ENCODE data around the gene NUDT8.
A peak's percentile ranks its signal among the peaks of the same experiment; 100 is the strongest.
"Not testable (repeated sequence)": the region's sequence is repeated elsewhere in the genome, so short reads cannot be mapped to it uniquely, and the experiment has no call there.

The NUDT8 gene

DNA sequence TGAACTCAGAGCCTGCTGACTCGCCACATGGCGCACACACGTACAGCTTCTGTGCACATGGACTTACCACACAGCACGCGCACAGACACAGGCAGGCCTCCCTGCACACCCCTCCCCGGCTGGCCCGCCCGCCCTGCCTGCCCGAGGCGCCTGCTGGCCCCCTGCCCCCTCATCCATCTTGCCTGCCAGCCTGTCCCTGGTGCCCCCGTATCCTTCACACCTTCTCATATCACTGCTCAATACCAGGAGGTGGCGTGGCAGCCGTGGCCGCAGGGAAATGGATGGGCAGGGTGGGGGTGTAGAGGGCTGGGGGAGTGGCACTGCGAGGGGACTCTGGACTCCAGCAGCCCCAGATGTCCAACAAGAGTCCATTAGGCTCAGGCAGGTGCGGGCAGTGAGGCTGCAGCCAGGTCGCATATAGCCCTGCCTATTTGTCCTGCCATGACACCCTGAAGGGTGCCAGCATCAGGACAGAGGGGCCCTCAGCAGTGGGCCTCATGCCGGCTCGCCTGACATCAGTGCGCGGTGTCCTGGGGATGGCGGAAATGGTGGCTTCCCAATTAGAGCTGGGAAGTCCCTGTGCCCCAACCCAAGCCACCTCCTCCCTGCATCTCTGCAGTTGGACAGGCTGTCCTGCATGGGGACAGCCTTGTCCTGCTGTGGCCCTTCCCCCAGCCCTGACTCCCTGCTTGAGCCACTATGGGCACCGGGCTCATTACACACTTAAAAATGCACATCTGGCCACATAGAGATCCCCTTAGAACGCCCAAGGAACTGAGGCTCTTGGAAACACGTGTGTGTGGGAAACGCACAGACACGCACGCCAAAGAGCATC lies 11.8 kb upstream of the NUDT8 start:
- no peak for DNase-seq

DNA sequence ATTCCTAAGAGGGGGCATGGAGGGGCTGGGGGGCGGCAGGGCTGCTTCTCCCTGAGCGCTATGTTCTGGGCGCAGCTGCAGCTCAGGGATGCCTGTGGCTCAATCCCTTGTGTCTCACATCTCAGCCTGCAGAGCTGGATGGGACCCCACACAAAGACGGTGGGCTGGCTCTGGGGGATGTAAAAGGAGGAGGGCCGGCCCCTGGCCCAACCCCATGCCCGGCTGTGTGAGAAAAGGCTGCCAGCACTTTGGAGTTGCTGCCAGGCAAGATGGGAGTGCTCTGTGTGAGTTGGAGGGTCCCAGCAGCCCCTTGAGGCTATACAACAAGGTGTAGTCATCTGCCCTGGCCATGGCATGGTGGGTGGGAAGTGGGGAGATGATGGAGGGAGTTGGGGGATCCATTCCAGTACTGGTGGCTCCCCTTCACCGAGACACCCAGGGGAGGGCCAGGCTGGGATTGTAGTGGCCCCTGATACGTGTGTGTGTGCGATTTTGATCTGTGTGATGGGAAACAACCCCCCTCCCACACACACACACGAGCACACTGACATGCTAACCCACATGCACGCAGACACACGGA lies 11.1 kb upstream of the NUDT8 start:
- DNase-seq, result no peak

DNA sequence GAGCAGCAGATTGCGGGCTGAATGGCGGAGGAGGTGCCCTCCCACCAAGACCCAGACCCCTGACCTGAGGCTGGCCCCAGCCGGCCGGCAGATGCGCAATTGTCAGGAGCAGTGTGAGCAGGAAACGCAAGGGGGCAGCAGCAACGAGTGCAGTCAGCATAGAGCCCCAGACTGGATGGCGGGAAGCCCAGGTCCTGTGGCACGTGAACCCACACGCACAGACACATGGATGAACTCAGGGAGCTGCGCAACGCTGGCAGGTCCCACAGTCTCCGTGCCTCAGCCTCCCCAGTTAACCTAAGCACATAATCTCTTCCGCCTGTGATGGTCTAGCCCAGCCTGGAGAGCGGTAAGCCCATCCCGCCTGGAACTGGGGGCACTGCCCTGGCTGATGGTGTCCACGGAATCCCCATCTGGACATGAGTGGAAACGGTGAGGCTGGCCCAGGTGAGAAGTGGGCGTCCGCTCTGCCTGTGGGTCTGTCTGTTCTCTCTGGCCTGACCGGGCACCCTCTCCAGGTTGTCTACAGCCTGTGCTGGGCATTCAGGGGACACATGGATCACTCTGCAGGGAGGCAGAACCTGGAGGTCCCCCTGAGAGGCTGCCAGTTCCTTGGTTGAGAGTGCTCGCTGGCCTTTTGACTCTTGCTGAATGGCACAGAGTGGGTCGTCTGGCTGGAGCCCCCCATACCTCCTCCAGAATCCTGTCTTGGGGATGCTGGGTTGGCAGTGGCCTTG lies 10.5 kb upstream of the NUDT8 start:
- DNase-seq, result peak; percentile 60

DNA sequence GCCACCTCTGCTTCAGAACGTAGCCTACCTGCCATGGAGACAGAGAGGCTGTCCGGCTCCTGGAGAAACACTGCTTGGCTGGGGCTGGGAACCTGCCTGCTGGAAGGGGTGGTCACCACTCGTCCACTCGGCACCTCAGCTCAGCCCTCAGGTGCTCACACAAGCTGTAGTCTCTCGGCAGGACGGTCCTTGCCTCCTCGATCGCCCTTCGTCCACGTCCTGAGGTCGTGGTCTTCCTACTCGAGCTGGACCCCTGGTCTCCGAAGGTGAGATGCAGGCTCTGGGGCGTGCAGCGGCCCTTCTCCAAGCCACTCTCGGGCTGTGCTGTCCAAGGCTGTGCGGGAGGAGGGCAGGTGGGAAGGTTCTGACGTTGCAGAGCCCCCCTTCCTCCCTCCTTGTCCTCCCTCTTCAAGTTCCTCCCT lies 9.7 kb upstream of the NUDT8 start, which contains the start of gene TBX10:
TBX10 (minus strand) TSS at position 326 of the 422 bp plus-strand sequence; CDS start at position 35, 291 bp downstream.
- no peak for DNase-seq

DNA sequence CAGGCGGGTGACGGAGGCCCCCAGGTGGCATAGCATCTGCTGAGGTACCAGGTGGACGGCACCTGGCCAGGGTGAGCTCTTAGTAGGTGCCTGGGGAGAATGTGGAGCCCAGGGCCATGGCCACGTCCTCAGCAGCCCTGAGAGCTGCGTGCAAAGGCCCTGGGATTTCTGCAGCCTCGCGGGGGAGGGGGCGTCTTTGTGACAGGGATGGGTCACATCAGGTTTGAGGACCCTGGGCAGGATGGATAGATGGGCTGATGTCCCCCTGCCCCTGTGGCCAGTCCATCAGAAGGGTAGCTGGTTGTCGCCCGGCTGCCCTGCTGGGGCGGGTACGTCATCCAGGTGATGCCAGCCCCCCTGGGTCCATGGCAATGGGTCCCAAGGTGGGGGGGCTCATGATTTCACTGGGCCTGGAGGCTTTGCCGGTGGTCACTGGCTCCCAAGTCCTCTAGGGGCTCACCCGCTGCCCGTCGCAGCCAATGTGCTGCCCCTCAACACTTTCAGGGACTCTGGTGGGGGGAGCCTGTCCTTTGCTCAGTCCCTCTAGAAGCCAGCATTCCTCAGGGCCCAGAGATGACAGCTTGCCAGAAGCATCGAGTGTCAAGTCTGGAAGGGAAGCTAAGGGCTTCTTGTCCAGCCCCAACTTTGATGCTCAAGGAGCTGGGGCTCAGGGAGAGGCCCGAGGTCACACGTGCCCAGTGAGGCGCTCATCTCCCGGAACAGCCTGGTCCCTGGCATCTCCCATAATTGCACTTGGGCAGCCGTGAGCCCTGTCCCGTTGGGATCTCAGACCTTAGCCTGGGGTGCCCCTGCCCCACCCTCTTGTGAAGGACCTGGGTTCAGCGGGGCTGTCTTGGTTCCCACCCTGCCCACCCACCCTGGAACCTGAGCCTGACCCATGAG lies 9.0 kb upstream of the NUDT8 start:
- DNase-seq, result no peak

DNA sequence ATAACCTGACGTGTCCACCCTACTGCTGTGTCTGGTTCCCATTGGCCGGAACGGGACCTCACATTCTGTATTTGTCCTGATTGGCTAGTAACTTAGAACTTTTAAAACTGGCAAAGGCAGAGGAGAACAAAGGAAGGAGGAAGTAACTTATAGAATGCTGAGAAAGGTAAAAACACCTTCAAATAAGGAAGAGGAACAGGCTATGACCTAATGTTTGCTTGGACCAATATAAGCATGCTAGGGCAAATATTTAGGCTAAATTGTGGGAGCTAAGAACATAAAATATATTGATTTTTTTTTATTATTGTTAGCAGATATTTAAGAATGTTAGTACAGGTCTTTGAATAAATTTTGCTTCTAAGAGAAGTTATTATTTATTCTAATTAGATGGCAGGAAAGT lies 7.7 kb upstream of the NUDT8 start:
- DNase-seq, result not testable (repeated sequence)

DNA sequence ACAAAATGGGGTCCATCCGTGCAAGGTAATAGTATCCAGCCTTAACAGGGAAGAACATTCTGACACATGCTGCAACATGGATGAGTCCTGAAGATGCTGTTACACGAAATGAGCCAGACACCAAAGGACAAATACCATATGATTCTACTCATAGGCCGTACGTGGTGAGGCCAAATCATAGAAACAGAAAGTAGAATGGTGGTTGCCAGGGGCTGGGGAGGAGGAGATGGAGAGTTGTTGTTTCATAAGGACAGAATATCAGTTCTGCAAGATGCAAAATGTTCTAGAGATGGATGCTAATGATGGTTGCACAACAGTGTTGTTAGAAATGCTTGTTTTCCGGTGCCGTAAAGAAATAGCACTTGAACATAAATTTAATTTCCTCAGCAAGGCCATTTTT lies 7.2 kb upstream of the NUDT8 start:
- no peak for DNase-seq

DNA sequence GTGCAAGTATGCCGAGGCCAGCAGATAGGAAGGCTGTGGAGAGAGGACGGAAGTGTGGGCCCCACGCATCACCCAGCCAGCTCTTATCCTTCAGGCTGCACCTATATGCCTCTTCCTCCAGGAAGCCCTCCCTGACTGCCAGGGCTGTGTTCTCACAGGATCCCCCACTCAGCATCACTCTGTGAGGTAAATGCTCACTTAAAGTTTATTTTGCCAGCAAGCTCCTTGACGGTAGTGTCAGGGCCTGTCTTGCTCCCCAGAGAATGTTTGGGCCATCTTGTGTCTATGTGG lies 5.4 kb upstream of the NUDT8 start:
- no peak for DNase-seq

DNA sequence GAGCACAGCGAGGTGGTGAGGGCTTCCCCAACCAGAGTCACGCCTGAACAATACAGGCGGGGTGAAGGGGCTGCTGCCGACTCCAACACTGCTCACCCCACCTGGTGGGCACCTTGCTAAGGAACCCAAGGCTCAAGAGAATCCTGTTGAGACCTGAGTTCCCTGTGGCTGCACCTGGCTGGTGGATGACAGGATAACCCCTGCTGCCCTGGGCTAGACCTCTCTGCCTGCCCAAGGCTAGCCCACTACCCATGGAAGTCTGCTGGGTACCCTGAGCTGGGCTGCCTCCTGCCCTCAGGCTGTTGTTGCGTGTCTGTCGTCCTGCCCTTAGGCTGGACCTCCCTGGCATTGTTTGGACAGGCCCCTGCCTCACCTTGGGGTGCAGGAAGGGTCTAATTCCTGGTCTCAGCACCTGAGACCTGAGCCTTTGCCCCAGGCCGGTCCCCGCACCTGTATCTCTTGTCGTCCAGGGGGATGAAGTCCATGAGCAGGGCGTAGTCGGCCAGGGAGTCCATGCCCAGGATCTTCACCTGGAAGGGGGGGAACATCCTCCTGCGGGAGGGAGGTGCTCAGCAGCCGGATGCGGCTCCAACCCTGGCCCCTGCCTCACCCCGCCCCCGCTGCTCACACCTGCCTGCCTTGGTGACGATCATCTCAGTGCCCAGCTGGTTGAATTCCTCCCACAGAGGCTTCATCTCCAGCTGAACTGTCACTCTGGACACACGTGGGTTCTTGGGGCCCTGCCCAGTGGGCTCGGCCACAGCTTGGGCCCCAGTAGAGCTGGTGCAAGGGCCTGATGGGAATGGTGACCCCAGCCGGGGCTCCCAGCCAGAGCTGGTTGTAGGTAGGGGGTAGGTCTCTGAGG lies 4.9 kb upstream of the NUDT8 start:
- DNase-seq, result no peak

DNA sequence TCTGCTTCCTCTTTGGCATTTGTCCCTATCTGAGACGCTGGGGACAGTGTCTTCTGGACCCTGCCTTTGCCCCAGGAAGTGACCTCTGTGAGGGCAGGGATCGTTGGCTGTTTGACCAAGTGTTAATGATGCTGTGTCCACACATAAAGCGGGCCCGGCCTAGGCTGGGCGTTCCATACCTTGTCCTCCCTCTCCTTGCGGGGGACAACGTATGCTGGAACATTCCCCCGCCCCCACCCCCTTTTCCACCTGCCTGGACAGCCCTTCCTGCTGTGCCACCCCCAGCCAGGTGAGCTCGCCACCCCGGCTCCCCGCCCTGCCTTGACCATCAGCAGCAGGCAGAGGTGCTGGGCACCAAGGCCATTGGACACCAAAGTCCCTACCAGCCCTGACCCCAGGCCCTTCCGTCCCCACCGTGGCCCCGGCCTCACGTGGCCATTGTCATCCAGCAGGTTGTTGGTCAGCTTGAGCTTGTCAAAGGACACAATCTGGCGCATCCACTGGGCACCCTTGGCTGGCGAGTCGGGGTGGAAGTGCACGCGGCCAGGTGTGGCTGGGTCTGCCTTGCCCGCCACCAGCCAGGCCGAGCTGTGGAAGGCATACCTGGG lies 4.1 kb upstream of the NUDT8 start:
- DNase-seq, result no peak

DNA sequence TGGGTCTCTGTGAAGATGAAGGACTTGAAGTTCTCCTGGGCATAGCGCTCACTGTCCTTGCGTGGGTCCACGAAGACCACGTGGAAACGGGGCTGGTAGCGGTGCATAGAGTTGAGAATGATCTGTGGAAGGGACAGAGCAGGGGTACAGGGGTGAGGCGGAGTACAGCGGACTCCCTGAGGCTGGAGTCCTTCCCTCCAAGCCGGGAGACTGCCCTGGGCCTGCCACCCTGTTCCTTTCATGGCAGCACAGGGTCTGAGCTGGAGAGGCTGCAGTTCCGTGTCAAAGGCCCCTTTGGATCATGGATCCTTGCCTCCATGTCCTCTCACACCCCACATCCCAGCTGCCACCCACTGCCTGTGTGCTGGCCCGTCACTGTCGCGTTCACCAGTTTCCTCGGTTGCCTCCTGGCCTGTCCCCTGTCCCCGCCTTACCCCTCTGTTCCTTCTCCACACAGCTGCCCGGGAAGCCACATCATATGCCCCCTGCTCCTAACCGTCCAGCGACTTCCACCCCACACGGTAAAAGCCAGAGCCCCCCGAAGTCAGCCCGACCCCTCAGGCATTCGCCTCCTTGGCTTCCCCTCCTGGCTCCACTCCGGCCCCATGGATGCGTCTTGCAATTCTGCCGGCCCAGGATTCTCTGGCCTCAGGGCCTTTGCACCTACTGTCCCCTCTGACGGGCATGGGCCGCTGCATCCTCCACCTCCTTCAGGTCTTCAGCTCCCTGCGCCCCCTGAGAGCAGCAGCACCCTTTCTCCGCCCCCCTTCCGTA lies 3.4 kb upstream of the NUDT8 start:
- DNase-seq, result no peak

DNA sequence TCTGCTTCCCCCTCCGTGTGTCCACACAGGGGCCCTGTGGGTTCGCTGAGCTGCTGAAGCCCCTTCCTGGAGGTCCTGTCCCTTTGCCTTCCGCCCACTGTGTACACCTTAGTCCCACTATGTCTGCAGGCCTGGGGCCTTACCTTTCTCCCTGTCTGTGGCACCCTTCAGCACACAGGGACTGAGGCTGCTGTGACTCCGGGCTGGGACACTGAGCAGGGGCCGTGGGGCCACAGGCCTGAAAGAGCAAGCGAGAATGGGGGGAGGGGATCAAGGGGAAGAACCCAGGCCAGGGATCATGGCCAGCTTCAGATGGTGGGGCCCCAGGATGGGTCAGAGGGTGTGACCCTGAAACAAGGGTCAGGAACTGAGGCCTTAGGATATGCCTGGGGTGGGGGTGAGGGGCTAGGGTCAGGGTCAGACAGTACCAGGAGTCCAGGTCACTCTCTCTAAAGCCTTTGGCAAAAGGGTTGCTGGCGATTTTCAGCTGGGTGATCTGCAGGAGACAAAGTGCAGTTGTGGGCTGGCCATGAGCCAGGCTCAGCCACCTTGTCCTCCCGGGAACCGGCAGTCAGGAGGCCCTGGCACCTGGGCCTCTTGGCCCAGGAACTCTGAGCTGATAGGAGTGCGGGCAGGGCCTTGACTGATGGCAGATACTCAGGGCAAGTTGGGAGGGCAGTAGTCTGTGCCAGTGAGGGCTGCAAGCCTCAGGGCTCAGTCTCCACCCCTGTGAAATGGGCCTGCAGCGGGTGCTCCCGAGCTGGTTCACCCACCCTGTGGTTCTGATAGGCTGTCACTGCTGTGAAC lies 2.6 kb upstream of the NUDT8 start:
- no peak for DNase-seq

DNA sequence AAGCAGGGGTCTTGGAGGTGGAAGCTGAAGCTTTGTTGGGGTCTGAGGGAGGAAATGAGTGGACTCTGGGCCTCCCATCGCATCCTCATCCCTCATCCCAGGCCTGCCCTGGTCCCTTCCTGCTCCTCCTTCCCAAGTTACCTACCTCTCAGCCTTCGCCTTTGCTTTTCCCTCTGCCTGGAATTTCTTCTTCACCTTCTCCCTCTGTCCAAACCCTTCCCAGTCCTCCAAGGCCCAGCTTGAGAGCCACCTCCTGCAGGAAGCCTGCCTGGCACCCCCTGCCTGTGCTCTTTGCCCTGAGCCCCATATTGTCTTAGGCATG lies 2.1 kb upstream of the NUDT8 start:
- DNase-seq, result no peak

DNA sequence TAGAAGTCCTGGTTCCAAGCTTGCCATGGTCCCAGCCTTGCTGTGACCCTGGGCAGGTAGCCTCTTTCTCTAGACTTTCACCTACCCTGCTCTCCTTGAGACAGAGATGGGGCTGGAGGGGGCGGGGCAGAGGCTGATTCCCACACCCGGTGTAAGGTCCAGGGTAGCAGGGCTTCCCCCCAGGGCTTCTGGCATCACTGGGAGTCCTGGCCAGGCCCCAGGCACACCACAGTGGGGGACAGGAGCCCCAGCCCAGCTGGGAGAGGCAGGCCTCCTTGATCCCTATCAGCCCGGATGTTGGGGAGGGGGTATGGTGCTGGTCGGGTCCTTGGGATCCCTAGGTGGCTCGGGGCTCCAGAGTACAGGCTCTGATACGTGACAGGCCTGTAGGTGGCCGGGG lies 1.7 kb upstream of the NUDT8 start:
- no peak for DNase-seq

DNA sequence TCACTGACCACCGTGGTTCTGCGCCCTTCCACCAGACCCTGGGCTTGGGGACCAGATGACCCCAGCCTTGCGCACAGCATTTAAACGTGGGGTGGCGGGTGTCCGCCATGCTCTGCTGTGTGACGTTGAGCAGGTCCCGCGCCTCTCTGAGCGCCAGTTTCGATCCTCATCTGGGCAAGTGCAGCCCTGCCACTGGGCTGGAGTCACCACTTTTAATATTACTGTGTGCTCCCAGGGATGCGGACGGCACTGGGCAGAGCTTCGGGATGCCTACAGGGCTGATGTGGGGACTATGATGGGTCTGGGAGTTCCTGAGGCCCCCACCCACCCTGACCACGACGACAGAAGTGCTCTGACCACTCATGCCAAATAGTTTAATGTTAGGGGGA lies 1.2 kb upstream of the NUDT8 start:
- DNase-seq, result no peak

DNA sequence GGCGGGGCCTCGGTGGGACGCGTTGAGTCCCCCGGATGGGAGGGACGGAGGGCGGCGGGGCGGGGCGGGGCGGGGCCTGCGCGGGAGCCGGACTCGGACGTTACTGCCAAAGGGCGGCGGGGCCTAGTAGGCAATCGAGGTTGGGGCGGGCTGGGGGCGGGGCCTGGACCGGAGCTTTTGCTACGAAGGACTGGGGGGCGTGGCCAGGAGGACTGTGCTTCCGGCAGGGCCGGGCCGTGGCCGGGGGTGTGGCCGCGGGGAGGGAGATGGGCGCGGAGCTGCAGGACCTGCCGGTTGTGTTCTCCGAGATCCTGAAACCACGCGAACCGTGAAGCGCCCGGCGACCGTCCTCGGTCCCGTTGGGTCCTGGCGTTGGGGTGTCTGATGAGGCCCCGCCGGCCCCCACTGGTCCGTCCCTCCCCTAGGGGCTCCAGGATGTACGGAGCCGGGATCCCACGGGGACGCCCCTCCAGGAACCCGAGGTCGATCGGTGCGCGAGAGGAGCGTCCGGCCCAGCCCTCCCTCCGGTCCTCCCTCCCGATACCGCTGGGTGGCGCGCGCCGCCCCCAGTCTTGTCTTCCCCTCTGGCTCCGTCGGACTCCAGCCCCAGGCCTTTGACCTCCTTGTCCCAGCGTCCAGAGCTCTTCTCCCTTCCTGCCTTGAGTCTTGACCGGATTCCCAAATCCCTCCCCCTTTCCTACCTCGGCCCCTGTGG lies 648 bp upstream of the NUDT8 start:
- DNase-seq, result peak; percentile 92

DNA sequence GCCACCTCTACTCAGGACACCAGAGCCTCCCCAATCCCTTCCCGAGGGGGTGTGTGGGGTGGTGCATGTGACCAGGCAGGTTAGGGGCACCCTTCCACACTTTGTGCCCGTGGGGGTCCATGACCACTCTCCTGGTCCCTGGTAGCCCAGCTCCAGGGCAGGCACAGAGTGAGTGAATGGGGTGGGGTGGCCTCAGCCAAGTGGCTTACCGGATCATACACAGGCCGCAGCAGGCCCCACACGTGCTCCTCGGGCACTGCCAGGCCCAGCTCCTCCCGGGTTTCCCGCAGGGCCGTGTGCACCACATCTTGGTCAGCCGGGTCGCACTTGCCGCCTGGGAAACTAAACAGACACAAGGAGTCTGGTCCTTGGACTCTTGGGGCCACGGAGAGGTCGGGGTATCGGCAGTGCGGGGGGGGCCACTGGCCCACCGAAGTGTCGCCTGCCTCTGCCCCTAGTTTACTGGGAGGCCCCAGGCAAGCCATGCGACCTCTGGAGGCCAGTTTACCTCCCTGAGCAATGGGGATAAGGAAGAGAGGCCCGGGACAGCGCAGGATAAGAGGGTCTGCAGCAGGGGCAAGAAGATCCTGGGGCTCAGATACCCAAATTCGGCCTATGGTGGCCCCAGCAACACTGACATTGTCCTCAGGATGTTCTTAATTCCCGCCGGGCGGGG lies 889 bp downstream of the NUDT8 start:
- no peak for DNase-seq

DNA sequence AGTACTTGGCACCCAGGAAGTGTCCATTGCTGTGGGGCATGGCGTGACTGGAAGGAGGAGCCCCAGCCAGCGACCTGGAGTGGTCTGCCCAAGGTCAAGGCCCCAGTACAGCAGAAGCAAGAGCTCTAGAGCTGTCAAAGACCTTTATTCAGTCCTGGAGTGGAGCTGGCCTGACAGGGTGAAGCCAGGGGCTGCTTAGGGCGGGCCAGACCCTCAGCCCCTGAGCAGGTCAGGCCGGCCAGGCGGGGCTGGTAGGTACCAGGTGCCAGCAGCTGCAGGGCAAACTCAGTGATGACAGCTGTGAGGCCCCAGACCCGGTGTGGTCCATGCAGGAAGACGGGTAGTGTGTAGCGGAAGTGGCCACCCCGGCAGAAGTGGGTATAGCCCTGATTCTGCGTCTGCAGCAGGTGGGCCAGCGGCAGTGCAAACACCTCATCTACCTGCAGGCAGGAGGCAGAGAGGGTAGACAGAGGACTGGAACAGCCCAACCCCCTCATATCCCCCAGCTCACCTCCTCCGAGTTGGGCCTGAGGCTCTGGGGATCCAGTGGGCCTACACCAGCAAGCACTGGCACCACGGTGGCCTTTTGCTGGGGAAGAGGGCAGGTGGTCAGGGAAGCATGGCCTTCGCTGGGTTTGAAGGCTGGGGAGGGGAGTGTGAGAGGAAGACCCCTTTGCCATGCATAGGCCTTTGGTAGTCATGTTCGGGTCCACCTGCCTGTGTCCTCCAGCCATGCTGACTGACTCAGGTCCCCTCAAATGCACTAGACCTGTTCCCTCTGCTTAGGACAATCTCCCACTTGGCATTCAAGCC lies 1.7 kb downstream of the NUDT8 start:
- no peak for DNase-seq

Data from activated CD4-positive, alpha-beta T cell treated with anti-CD3 and anti-CD28 coated beads, Interleukin-2, amount 50 U/mL, for 1 hour (primary cell).